Keratinocyte (primary cell): ENCODE results near the gene HHATL.

ENCODE experiments used
- EZH2 ChIP-seq: IDR thresholded peaks from one replicate; pipeline ENCODE4 v1.6.1; 2012; ENCODE audit warnings: inconsistent platforms, mild to moderate bottlenecking, low read length, moderate library complexity
- TF ChIP-seq, protein P1 (sequence below), 3 experiments: IDR thresholded peaks in 1 of 3; conservative IDR thresholded peaks in 1 of 3; optimal IDR thresholded peaks in 1 of 3; 2 replicates in 2 of 3; 3 replicates in 1 of 3; pipeline versions ENCODE3 to v1.5.1; 2011; ENCODE audit warnings: low read length in 3 of 3, mild to moderate bottlenecking in 3 of 3, moderate library complexity in 2 of 3, control low read depth in 1 of 3, inconsistent platforms in 1 of 3; ENCODE audit not compliant: insufficient read depth in 2 of 3; ENCODE audit errors: extremely low read depth in 1 of 3

GRCh38 chr3:42698216-42698910 lies 4.2 kb downstream of the HHATL start:
- TF ChIP-seq, protein P1, sequence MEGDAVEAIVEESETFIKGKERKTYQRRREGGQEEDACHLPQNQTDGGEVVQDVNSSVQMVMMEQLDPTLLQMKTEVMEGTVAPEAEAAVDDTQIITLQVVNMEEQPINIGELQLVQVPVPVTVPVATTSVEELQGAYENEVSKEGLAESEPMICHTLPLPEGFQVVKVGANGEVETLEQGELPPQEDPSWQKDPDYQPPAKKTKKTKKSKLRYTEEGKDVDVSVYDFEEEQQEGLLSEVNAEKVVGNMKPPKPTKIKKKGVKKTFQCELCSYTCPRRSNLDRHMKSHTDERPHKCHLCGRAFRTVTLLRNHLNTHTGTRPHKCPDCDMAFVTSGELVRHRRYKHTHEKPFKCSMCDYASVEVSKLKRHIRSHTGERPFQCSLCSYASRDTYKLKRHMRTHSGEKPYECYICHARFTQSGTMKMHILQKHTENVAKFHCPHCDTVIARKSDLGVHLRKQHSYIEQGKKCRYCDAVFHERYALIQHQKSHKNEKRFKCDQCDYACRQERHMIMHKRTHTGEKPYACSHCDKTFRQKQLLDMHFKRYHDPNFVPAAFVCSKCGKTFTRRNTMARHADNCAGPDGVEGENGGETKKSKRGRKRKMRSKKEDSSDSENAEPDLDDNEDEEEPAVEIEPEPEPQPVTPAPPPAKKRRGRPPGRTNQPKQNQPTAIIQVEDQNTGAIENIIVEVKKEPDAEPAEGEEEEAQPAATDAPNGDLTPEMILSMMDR (optimal IDR thresholded peaks at IDR 0.05 in 1 of 3, IDR thresholded peaks at IDR 0.05 in 1 of 3, conservative IDR thresholded peaks at IDR 0.05 in 1 of 3; ENCODE audit: extremely low read depth in 1 of 3, insufficient read depth in 2 of 3, low read length in 3 of 3) = no peak
- no peak for TF ChIP-seq EZH2
